ENCODE measurements around the gene FBN3. TPM values are rescaled to one million over a fixed set of nuclear protein-coding genes. Genes with fewer than 3 reads are reported as not detected.

Gene FBN3
- polyA plus RNA-seq, 1 experiment, result not detected

DNA sequence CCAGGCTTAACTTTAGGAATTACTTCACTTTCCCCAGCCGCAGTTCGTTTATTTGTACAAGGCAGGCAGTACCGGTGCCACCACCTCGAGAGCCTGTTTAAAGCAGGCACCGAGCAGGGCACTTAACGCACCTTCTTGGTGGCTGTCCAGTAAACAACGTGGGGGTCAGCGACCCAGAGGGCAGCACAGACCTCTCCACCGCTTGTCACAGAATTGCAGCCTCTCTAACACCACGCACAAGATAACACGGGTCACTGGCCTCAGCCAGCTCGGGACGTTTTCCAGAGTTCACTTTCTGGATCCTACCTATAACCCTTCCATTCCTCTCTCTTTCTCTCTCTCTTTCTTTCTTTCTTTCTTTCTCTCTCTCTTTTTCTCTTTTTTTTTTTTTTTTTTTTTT is 127.1 kb downstream of the FBN3 start:
- DNase-seq (ENCODE audit: low read depth, low spot score), result no peak
- TF ChIP-seq, protein P1, sequence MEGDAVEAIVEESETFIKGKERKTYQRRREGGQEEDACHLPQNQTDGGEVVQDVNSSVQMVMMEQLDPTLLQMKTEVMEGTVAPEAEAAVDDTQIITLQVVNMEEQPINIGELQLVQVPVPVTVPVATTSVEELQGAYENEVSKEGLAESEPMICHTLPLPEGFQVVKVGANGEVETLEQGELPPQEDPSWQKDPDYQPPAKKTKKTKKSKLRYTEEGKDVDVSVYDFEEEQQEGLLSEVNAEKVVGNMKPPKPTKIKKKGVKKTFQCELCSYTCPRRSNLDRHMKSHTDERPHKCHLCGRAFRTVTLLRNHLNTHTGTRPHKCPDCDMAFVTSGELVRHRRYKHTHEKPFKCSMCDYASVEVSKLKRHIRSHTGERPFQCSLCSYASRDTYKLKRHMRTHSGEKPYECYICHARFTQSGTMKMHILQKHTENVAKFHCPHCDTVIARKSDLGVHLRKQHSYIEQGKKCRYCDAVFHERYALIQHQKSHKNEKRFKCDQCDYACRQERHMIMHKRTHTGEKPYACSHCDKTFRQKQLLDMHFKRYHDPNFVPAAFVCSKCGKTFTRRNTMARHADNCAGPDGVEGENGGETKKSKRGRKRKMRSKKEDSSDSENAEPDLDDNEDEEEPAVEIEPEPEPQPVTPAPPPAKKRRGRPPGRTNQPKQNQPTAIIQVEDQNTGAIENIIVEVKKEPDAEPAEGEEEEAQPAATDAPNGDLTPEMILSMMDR (IDR thresholded peaks at IDR 0.05; ENCODE audit: low read depth, low read length), result no peak
- ChIA-PET CTCF (no interaction called here), POLR2A (no interaction called here)
- no peaks in the 10 kb centered on the region for H3K27me3 ChIP-seq (ENCODE audit: control insufficient read depth, insufficient read depth, low read length)
- H3K4me3 ChIP-seq (ENCODE audit: low read depth, low read length), result no peak overlapping the region
- no peaks in the 10 kb centered on the region for H3K9me3 ChIP-seq (ENCODE audit: control insufficient read depth, insufficient read depth, low read length)
- H3K27ac ChIP-seq (ENCODE audit: low read depth, low read length), result no peak overlapping the region

DNA sequence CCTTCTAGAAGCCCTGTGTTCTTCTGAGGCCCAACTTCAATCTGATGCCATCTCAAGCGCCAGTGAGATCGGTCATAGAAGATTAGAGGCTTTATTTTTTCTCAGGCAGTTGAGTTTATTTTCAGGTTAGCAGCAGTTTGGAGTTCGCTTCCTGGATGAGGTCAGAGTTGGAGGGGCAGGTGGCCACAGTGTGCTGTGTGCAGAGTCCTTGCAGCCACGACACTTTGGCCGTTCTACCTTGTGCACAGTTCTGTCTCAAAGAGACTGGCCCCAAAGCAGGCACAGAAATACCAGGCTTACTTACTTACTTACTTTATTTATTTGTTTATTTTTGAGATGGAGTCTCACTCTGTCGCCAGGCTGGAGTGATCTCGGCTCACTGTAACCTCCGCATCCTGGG is 128.0 kb downstream of the FBN3 start:
- ChIA-PET POLR2A (no interaction called here), CTCF (no interaction called here)
- TF ChIP-seq, protein P1 (IDR thresholded peaks at IDR 0.05; ENCODE audit: low read depth, low read length), result no peak
- no peak overlapping the region for H3K4me3 ChIP-seq (ENCODE audit: low read depth, low read length)
- no peaks in the 10 kb centered on the region for H3K9me3 ChIP-seq (ENCODE audit: control insufficient read depth, insufficient read depth, low read length)
- DNase-seq (ENCODE audit: low read depth, low spot score), result no peak
- H3K27me3 ChIP-seq (ENCODE audit: control insufficient read depth, insufficient read depth, low read length), result no peaks in the 10 kb centered on the region
- no peak overlapping the region for H3K27ac ChIP-seq (ENCODE audit: low read depth, low read length)

DNA sequence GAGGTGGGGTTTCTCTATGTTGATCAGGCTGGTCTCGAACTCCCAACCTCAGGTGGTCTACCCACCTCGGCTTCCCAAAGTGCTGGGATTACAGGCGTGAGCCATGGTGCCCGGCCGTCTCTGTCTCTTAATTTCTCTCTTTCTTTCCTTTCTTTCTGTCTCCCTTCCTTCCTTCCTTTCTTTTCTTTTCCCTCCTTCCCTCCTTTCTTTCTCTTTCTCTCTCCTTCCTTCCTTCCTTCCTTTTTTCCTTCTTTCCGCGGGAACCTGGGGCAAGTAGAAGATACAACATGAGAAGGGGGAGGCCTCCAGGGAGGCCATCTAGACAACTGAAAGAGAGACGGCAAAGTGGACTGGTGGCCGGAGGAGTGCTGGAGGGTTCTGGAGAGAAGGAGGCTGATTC is 128.7 kb downstream of the FBN3 start:
- TF ChIP-seq, protein P1 (IDR thresholded peaks at IDR 0.05; ENCODE audit: low read depth, low read length), result no peak

DNA sequence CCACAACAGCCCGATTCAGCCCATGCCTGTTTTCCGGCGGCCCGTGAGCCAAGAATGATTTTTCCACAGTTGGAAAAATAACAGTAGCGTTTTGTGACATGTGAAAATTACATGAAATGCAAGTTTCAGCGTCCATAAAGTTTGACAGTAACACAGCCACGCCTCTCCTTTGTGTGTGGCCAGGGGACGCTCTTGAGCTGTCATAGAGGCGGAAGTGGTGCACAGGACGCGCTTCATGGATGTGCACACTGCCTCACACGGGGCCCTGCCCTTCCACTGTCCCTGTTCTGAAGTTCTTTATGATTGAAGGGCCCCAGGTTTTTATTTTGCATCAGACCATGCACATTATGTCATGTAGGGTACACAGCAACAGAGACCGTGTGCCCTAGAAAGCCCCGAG is 131.6 kb downstream of the FBN3 start:
- Histone ChIP-seq H3K27ac (ENCODE audit: low read depth, low read length) (no peak overlapping the region), H3K27me3 (ENCODE audit: control insufficient read depth, insufficient read depth, low read length) (no peaks in the 10 kb centered on the region), H3K9me3 (ENCODE audit: control insufficient read depth, insufficient read depth, low read length) (no peaks in the 10 kb centered on the region), H3K4me3 (ENCODE audit: low read depth, low read length) (no peak overlapping the region)
- POLR2A ChIA-PET, result no interaction called here
- TF ChIP-seq, protein P1 (IDR thresholded peaks at IDR 0.05; ENCODE audit: low read depth, low read length), result no peak
- no peak for DNase-seq (ENCODE audit: low read depth, low spot score)
- CTCF ChIA-PET, result interaction anchor here (0.5 kb wide), 1 partner anchor 214 kb away, joined by 3 read pairs; no protein-coding TSS in a partner anchor

More for the DNA sequence above, 128.7 kb downstream of the FBN3 start:
- POLR2A ChIA-PET, result interaction anchor here (0.6 kb wide), 1 partner anchor 14 kb away, joined by 12 read pairs; no protein-coding TSS in a partner anchor
- Histone ChIP-seq H3K27me3 (ENCODE audit: control insufficient read depth, insufficient read depth, low read length) (no peaks in the 10 kb centered on the region), H3K9me3 (ENCODE audit: control insufficient read depth, insufficient read depth, low read length) (no peaks in the 10 kb centered on the region), H3K4me3 (ENCODE audit: low read depth, low read length) (no peak overlapping the region), H3K27ac (ENCODE audit: low read depth, low read length) (no peak overlapping the region)
- no peak for DNase-seq (ENCODE audit: low read depth, low spot score)
- CTCF ChIA-PET, result no interaction called here

Other genes starting within 250 kb of the FBN3 start
- 5.6 and 6.2 TPM in 2 replicates for gene MAP2K7, start 245.7 kb downstream of the FBN3 start, polyA plus RNA-seq (2011; rRNA removed)
- 0.88 TPM in 1 of 2 replicates, not detected in the other for gene TGFBR3L, start 234.8 kb downstream of the FBN3 start, polyA plus RNA-seq (2011; rRNA removed)
- 12.1 and 17.7 TPM in 2 replicates for gene SNAPC2, start 229.3 kb downstream of the FBN3 start, polyA plus RNA-seq (2011; rRNA removed)
- 0.95 and 2.2 TPM in 2 replicates for gene CTXN1, start 223.5 kb downstream of the FBN3 start, polyA plus RNA-seq (2011; rRNA removed)
- 42.0 and 43.3 TPM in 2 replicates for gene TIMM44, start 205.9 kb downstream of the FBN3 start, polyA plus RNA-seq (2011; rRNA removed)
- gene ELAVL1, start 144.0 kb downstream of the FBN3 start, polyA plus RNA-seq (2011; rRNA removed), result 44.7 and 52.3 TPM in 2 replicates
- not detected in 2 replicates for gene CCL25, start 96.8 kb downstream of the FBN3 start, polyA plus RNA-seq (2011; rRNA removed)
- gene CERS4, start 59.8 kb upstream of the FBN3 start, polyA plus RNA-seq (2011; rRNA removed), result 4.7 and 5.4 TPM in 2 replicates
- 22.6 and 31.0 TPM in 2 replicates for gene CD320, start 158.8 kb upstream of the FBN3 start, polyA plus RNA-seq (2011; rRNA removed)
- 31.5 and 46.1 TPM in 2 replicates for gene NDUFA7, start 171.8 kb upstream of the FBN3 start, polyA plus RNA-seq (2011; rRNA removed)
- gene RPS28, start 171.9 kb upstream of the FBN3 start, polyA plus RNA-seq (2011; rRNA removed), result 424 and 658 TPM in 2 replicates
- 0.07 TPM in 1 of 2 replicates, not detected in the other for gene KANK3, start 193.7 kb upstream of the FBN3 start, polyA plus RNA-seq (2011; rRNA removed)
- gene ANGPTL4, start 214.6 kb upstream of the FBN3 start, polyA plus RNA-seq (2011; rRNA removed), result 1.3 and 1.7 TPM in 2 replicates
- gene RAB11B, start 240.8 kb upstream of the FBN3 start, polyA plus RNA-seq (2011; rRNA removed), result 25.3 and 37.6 TPM in 2 replicates

Data from AG04450 (cell line).